ENCODE data around the gene L3MBTL4.

Gene L3MBTL4

GRCh38 chr18:5963267-5963666, 451.4 kb downstream of the L3MBTL4 start:
- H3K4me3 ChIP-seq (IDR thresholded peaks at IDR 0.05; ENCODE audit: insufficient read depth, low read depth, low read length): no peak overlapping the region
- H4K20me1 ChIP-seq (ENCODE audit: insufficient read depth): no peaks in the 10 kb centered on the region
- no peaks in the 10 kb centered on the region for H3K27me3 ChIP-seq (ENCODE audit: insufficient read depth, low read depth)
- H3K36me3 ChIP-seq (ENCODE audit: insufficient read depth): no peaks in the 10 kb centered on the region
- no peaks in the 10 kb centered on the region for H3K79me2 ChIP-seq (ENCODE audit: insufficient read depth, low read depth)
- TF ChIP-seq, protein P1, sequence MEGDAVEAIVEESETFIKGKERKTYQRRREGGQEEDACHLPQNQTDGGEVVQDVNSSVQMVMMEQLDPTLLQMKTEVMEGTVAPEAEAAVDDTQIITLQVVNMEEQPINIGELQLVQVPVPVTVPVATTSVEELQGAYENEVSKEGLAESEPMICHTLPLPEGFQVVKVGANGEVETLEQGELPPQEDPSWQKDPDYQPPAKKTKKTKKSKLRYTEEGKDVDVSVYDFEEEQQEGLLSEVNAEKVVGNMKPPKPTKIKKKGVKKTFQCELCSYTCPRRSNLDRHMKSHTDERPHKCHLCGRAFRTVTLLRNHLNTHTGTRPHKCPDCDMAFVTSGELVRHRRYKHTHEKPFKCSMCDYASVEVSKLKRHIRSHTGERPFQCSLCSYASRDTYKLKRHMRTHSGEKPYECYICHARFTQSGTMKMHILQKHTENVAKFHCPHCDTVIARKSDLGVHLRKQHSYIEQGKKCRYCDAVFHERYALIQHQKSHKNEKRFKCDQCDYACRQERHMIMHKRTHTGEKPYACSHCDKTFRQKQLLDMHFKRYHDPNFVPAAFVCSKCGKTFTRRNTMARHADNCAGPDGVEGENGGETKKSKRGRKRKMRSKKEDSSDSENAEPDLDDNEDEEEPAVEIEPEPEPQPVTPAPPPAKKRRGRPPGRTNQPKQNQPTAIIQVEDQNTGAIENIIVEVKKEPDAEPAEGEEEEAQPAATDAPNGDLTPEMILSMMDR (conservative IDR thresholded peaks at IDR 0.05; ENCODE audit: low read depth, low read length): no peak
- H3K9ac ChIP-seq: no peak overlapping the region
- no peak overlapping the region for H2AFZ ChIP-seq (ENCODE audit: low read depth)
- no peak overlapping the region for H3K4me2 ChIP-seq
- H3K4me1 ChIP-seq (ENCODE audit: low read depth, poor library complexity, severe bottlenecking): no peaks in the 10 kb centered on the region
- no peak overlapping the region for H3K27ac ChIP-seq

- H2AFZ ChIP-seq (ENCODE audit: low read depth): no peak overlapping the region
- H3K9ac ChIP-seq: no peak overlapping the region
- TF ChIP-seq, protein P1 (conservative IDR thresholded peaks at IDR 0.05; ENCODE audit: low read depth, low read length): no peak
- H4K20me1 ChIP-seq (ENCODE audit: insufficient read depth): no peaks in the 10 kb centered on the region
- no peak overlapping the region for H3K27ac ChIP-seq
- no peaks in the 10 kb centered on the region for H3K79me2 ChIP-seq (ENCODE audit: insufficient read depth, low read depth)
- no peak overlapping the region for H3K4me2 ChIP-seq
- no peaks in the 10 kb centered on the region for H3K4me1 ChIP-seq (ENCODE audit: low read depth, poor library complexity, severe bottlenecking)
- no peaks in the 10 kb centered on the region for H3K27me3 ChIP-seq (ENCODE audit: insufficient read depth, low read depth)
- no peak overlapping the region for H3K4me3 ChIP-seq (IDR thresholded peaks at IDR 0.05; ENCODE audit: insufficient read depth, low read depth, low read length)
- H3K36me3 ChIP-seq (ENCODE audit: insufficient read depth): no peaks in the 10 kb centered on the region
Observed at GRCh38 chr18:5962362-5962761, 452.3 kb downstream of the L3MBTL4 start.

DNA sequence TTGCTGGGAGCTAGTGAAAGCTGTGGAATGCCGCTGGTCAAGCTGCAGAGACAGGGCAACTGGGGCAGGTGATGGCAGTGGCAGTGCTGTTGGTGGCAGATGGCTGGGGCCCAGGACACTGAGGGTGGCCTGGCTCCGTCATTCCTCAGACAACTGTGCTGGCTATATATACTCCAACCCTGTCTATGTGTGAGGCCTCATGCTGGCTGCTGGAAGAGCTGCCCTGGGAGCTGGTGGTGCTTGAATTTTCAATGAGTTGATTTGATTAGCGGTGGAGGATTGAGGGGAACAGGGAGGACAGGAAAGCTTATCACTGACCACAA, 452.9 kb downstream of the L3MBTL4 start:
- Histone ChIP-seq H3K27ac (no peak overlapping the region), H3K36me3 (ENCODE audit: insufficient read depth) (no peaks in the 10 kb centered on the region), H2AFZ (ENCODE audit: low read depth) (no peak overlapping the region), H3K4me3 (IDR thresholded peaks at IDR 0.05; ENCODE audit: insufficient read depth, low read depth, low read length) (no peak overlapping the region), H4K20me1 (ENCODE audit: insufficient read depth) (no peaks in the 10 kb centered on the region), H3K4me2 (no peak overlapping the region), H3K79me2 (ENCODE audit: insufficient read depth, low read depth) (no peaks in the 10 kb centered on the region), H3K4me1 (ENCODE audit: low read depth, poor library complexity, severe bottlenecking) (no peaks in the 10 kb centered on the region), H3K9ac (no peak overlapping the region), H3K27me3 (ENCODE audit: insufficient read depth, low read depth) (no peaks in the 10 kb centered on the region)
- TF ChIP-seq, protein P1 (conservative IDR thresholded peaks at IDR 0.05; ENCODE audit: low read depth, low read length): no peak

DNA sequence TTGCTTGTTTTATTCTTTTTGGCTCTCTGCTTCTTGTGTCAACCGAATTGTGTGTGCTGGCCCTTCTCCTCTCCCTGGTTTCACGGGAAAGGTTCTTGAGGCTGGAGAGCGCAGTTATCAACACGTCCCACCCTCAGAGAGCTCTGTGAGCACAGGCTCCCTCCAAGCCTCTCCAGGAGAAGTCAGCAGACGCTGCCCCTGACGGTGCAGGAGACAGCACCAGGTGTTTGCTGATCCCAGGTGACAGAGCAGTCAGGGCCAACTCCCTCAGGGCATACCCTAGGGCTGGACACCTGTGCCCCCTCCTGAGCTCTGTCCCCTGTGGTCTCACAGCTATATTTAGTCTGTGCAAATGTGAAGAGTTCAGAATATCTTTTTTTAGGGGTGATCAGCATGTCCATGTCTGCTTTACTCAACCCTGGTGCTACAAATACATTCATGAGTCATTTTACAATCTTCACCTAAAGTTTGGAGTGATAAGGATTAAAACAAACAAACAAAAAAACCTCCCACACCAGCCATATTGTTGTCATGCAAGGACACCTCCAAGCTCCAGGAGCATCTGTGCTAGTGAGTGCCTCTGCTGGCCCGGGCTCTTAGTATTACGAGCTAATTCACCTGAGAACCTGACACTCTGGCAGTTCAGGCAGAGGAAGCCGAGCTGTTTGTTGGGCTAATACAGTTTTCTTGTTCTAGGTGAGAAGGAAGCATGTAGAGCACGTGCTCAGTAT, 453.4 kb downstream of the L3MBTL4 start:
- H3K4me1 ChIP-seq (ENCODE audit: low read depth, poor library complexity, severe bottlenecking): no peaks in the 10 kb centered on the region
- H3K36me3 ChIP-seq (ENCODE audit: insufficient read depth): no peaks in the 10 kb centered on the region
- H3K4me3 ChIP-seq (IDR thresholded peaks at IDR 0.05; ENCODE audit: insufficient read depth, low read depth, low read length): no peak overlapping the region
- no peaks in the 10 kb centered on the region for H3K79me2 ChIP-seq (ENCODE audit: insufficient read depth, low read depth)
- H3K4me2 ChIP-seq: no peak overlapping the region
- TF ChIP-seq, protein P1 (conservative IDR thresholded peaks at IDR 0.05; ENCODE audit: low read depth, low read length): no peak
- no peaks in the 10 kb centered on the region for H3K27me3 ChIP-seq (ENCODE audit: insufficient read depth, low read depth)
- H4K20me1 ChIP-seq (ENCODE audit: insufficient read depth): no peaks in the 10 kb centered on the region
- H2AFZ ChIP-seq (ENCODE audit: low read depth): no peak overlapping the region
- H3K9ac ChIP-seq: no peak overlapping the region
- no peak overlapping the region for H3K27ac ChIP-seq
